Renal pelvis (tissue), 12 donors: ENCODE data around the gene SCD. TPM values are rescaled to one million over a fixed set of nuclear protein-coding genes. Genes with fewer than 3 reads are reported as not detected.
A peak's percentile ranks its signal among the peaks of the same experiment; 100 is the strongest.
"Not testable (repeated sequence)": the region's sequence is repeated elsewhere in the genome, so short reads cannot be mapped to it uniquely, and the experiment has no call there.

ENCODE experiments used
- DNase-seq: peaks from one replicate; pipeline ENCODE4 v3.0.0-alpha.2; 2013
- long read RNA-seq, 16 experiments: transcript quantifications; one replicate each; lab custom pipeline, GENCODE V29; 2026
- polyA plus RNA-seq, 3 donors: library from polyadenylated mRNA; unstranded; fragments of 120-200 nt; gene quantifications; one replicate each; pipeline ENCODE4 v1.2.1, GENCODE V29; 2013; ENCODE audit not compliant: insufficient read length in 3 of 3

SCD gene
- polyA plus RNA-seq = 10 to 100 TPM; 42.6 to 51.5 (median 45.8) TPM
- long read RNA-seq, donor 1, full-length matches to known transcripts = 4 of 4 reads
- long read RNA-seq, donor 1, partial matches to known transcripts = 0 of 4 reads
- long read RNA-seq, donor 1, other reads (novel, unspliced or antisense) = 0 of 4 reads
- long read RNA-seq, donor 2, full-length matches to known transcripts = 3 of 3 reads
- long read RNA-seq, donor 2, partial matches to known transcripts = 0 of 3 reads
- long read RNA-seq, donor 2, other reads (novel, unspliced or antisense) = 0 of 3 reads
- long read RNA-seq, donor 3, full-length matches to known transcripts = 6 of 6 reads
- long read RNA-seq, donor 3, partial matches to known transcripts = 0 of 6 reads
- long read RNA-seq, donor 3, other reads (novel, unspliced or antisense) = 0 of 6 reads
- long read RNA-seq, donor 4, full-length matches to known transcripts = 4 of 4 reads
- long read RNA-seq, donor 4, partial matches to known transcripts = 0 of 4 reads
- long read RNA-seq, donor 4, other reads (novel, unspliced or antisense) = 0 of 4 reads
- long read RNA-seq, donor 5, full-length matches to known transcripts = 3 of 3 reads
- long read RNA-seq, donor 5, partial matches to known transcripts = 0 of 3 reads
- long read RNA-seq, donor 5, other reads (novel, unspliced or antisense) = 0 of 3 reads
- long read RNA-seq, donor 6, full-length matches to known transcripts = 4 of 4 reads
- long read RNA-seq, donor 6, partial matches to known transcripts = 0 of 4 reads
- long read RNA-seq, donor 6, other reads (novel, unspliced or antisense) = 0 of 4 reads
- long read RNA-seq, donor 7, full-length matches to known transcripts = 5 of 11 reads
- long read RNA-seq, donor 7, partial matches to known transcripts = 6 of 11 reads
- long read RNA-seq, donor 7, other reads (novel, unspliced or antisense) = 0 of 11 reads
- long read RNA-seq, donor 8, full-length matches to known transcripts = 11 of 11 reads
- long read RNA-seq, donor 8, partial matches to known transcripts = 0 of 11 reads
- long read RNA-seq, donor 8, other reads (novel, unspliced or antisense) = 0 of 11 reads
- long read RNA-seq, donor 9, full-length matches to known transcripts = 8 of 13 reads
- long read RNA-seq, donor 9, partial matches to known transcripts = 5 of 13 reads
- long read RNA-seq, donor 9, other reads (novel, unspliced or antisense) = 0 of 13 reads
- long read RNA-seq, donor 10, full-length matches to known transcripts = 5 of 5 reads
- long read RNA-seq, donor 10, partial matches to known transcripts = 0 of 5 reads
- long read RNA-seq, donor 10, other reads (novel, unspliced or antisense) = 0 of 5 reads
- long read RNA-seq, donor 11, full-length matches to known transcripts = 4 of 4 reads
- long read RNA-seq, donor 11, partial matches to known transcripts = 0 of 4 reads
- long read RNA-seq, donor 11, other reads (novel, unspliced or antisense) = 0 of 4 reads
- long read RNA-seq, donor 12, full-length matches to known transcripts = 8 of 82 reads
- long read RNA-seq, donor 12, partial matches to known transcripts = 74 of 82 reads
- long read RNA-seq, donor 12, other reads (novel, unspliced or antisense) = 0 of 82 reads
- long read RNA-seq, donor 13, full-length matches to known transcripts = 1 of 1 reads
- long read RNA-seq, donor 13, partial matches to known transcripts = 0 of 1 reads
- long read RNA-seq, donor 13, other reads (novel, unspliced or antisense) = 0 of 1 reads
- long read RNA-seq, donor 14 = 0 reads
- long read RNA-seq, donor 15, full-length matches to known transcripts = 2 of 2 reads
- long read RNA-seq, donor 15, partial matches to known transcripts = 0 of 2 reads
- long read RNA-seq, donor 15, other reads (novel, unspliced or antisense) = 0 of 2 reads
- long read RNA-seq, donor 16, full-length matches to known transcripts = 13 of 13 reads
- long read RNA-seq, donor 16, partial matches to known transcripts = 0 of 13 reads
- long read RNA-seq, donor 16, other reads (novel, unspliced or antisense) = 0 of 13 reads

DNA sequence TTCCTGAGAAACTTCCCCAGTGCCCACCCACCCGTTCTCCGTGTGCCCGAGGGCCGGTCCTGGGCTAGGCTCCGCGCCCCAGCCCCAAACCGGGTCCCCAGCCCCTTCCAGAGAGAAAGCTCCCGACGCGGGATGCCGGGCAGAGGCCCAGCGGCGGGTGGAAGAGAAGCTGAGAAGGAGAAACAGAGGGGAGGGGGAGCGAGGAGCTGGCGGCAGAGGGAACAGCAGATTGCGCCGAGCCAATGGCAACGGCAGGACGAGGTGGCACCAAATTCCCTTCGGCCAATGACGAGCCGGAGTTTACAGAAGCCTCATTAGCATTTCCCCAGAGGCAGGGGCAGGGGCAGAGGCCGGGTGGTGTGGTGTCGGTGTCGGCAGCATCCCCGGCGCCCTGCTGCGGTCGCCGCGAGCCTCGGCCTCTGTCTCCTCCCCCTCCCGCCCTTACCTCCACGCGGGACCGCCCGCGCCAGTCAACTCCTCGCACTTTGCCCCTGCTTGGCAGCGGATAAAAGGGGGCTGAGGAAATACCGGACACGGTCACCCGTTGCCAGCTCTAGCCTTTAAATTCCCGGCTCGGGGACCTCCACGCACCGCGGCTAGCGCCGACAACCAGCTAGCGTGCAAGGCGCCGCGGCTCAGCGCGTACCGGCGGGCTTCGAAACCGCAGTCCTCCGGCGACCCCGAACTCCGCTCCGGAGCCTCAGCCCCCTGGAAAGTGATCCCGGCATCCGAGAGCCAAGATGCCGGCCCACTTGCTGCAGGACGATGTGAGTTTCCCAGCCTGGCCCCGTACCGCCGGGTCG is at the start of gene SCD:
SCD (plus strand) TSS at position 469 of the 803 bp plus-strand sequence; CDS start at position 741, 272 bp downstream.
- DNase-seq = peak; percentile 88

DNA sequence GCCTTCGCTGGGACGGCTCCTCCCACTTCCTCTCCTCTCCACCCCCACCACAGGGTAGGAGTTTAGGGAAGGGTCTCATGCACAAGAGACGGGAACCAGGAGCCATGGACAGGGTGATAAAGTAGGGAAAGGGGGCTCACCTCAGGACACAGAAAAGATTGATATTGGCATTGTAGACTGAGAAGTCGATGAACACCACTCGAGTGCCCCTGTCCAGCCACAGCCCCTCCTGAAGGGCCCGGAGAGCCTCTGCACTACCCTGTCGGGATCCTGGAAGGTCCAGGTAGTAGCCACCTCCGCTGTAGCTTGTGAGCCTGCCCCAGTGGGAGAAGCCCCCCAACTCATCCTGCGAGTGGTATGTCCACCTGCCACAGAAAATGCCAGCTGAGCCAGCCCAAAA is 49.8 kb upstream of the SCD start:
- no peak for DNase-seq

DNA sequence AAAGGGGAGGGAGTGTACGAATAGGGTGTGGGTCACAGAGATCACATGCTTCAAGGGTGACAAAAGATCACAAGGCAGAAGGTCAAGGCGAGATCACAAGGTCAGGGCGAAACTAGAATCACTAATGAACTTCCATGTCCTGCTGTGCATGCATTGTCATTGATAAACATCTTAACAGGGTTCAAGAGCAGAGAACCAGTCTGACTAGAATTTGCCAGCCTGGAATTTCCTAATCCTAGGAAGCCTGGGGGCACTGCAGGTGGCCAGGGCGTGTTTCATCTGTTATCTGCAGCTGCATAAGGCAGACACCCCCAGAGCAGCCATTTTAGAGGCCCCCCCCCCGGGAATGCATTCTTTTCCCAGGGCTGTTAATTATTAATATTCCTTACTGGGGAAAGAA is 45.9 kb upstream of the SCD start:
- not testable (repeated sequence) for DNase-seq

DNA sequence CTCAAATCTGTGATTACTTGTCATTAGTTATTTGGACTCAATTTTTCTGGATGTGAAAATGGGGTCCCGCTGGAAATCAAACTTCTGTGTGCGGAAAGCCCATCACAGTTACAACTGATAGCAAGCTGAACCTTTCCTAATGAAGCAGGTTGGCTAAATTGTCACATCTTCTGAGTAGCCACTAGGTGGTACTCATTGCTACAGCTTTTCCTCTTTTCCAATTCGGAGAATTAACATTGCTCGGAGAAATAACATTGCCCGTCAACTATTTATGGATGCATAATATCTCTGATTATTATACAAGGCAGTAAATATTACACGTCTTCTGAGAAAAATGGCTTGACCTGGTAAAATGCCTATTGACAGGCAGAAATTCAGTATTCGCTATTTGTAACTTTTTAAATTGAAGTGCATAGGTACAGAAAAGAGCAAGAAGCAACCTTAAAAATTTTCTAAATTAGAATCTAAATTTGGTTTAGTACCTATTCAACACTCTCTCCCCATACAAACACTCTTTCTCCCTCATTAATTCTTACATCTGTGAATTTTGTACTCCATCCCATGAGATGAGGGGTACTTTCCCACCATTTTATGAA is 43.2 kb upstream of the SCD start:
- no peak for DNase-seq

DNA sequence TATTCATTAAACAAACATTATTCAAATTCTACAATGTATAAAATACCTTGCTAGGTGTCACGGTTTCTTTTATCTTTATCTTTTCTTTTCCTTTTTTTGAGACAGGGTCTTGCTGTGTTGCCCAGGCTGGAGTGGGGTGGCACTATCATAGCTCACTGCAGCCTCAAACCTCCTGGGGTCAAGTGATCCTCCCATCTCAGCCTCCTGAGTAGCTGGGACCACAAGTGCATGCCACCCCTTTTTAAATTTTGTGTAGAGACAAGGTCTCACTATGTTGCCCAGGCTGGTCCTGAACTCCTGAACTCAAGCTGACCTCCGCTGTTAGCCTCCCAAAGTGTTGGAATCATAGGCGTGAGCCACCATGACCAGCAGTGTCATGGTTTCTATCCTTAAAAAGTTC is 42.6 kb upstream of the SCD start:
- no peak for DNase-seq

DNA sequence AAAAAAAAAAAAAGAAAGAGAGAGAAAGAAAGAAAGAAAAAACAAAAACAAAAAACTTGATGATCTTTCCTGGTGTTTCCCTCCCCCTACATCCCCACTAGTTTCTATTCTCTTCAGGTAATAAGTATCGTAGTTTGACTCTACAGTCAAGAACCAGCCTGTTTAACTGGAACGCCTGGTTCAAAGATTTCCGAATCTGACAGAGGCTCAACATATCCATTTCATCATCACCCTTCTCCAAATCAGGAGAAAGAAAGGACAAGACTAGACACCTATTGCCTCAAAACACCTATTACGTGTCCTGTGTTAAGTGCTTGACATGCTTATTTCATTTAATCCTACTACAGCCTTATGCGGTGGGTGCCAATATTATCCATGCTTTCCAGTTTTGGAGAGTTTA is 40.2 kb upstream of the SCD start:
- DNase-seq = no peak

DNA sequence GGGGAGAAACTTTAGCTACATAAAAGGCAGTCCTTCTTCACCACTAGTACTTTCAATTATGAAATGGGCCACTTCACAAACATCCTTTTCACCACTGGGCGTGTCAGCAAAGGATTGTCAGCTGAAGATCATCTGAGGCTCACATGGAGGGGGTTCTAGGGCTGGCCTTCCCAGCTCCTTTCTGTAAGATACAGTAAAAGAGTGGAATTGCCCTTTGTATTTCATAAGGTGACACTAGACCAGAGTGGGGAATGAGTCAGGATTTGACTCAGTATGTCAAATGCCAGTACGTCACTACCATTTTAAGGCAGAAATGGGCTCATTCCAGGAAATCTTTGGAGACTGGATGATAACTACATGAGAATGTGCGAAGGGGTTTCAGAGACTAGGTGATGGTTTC is 39.3 kb upstream of the SCD start:
- no peak for DNase-seq

DNA sequence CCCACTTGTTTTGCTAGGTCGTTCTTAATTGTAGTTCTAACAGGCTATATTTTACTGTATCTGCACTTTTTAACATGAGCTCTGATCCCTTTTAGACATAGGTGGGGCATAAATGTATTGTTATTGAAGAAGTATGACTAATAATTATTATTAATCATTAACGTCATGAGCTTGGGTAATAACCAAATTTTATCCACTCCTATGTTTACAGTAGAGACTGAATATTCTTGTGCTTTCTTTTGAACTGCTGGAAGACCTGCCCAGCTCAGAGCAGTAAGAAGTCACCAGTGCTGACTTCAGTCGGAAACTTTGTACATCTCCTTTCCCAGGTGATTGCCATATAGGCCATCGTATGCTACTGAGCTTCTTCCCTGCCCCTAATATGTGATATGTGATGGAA is 35.7 kb upstream of the SCD start:
- DNase-seq = no peak

DNA sequence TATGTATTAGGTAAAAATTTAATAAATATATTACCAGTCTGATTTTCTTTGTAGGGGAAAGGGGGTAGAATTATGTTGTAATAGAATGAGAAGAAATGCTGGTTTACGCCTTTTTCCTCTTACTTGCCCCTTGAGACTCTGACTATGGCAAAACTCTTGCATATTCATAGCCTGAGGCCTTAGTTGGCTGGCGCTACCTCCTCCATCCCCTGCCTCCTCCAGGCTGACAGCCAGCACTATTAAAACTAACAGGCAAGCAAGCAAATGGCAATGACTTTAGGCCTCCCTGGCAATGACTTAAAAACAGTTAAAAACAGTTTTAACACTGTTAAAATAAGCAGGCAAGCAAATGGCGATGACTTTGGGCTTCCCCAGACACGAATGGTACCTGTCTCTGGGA is 31.4 kb upstream of the SCD start:
- DNase-seq = no peak

DNA sequence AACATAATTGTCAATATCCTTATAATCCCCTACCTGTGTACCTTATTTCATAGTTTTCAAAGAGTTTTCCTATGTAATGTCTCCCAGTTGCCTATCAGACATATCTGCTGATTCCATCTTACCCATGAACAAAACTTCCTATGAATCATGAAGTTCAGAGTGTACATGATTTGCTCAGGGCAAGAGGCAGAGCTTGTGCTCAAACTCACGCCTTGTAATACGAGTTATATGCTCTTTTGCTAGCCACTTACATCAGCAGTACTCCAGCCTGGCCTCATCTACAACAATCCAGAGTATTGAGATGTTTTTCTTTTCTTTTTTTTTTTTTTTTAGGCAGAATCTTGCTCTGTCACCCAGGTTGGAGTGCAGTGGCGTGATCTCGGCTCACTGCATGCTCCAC is 28.8 kb upstream of the SCD start:
- DNase-seq = no peak

DNA sequence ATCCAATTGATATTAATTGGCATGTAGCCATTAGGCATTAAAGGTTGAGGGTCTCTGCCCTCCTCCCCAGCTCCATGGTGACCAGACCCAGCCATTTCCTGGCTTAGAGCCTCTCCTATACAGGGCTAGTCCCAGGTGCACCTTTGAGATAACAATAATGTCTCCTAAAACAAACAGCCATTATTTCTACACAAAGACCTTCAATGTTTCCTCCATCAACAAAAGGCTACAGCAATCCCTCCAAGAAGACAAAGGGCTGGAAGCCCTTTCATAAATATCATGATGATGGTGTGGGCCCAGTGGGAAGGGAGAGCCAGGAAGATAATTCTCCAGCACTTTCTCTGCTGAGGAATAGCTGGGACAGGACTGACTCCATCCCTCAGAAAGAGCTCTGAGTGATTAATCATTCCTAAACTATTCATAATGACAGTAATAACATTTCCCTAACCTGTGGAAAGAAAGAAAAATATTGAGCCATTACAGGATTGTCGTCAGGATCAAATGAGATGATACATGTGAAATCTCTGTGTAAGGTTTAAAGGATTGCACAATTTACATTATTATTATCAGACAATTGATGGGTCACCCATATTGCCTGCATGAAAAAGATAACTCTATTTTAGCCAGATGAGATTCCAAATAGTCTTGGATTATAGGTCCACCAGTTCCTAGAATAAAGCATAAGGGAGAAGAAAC is 27.2 kb upstream of the SCD start:
- DNase-seq = no peak

DNA sequence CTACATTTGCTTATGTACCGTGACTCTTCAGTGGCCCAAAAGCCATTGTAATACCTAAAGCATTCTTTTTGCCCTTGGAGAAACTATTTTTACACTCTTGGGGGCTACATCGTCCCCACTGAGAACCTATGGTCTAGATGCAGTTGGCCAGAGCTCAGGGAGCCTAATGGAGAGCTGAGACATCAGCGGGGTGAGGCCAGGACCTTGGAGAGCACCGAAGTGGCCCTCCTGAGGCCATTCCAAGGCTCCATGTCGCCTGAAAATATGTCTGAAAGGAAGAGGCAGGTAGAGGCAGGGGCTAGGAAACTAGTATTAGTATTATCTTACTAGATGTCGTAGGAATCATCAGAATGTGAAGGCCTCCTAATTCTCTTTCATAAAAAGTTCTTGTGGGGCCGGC is 21.9 kb upstream of the SCD start:
- DNase-seq = no peak

DNA sequence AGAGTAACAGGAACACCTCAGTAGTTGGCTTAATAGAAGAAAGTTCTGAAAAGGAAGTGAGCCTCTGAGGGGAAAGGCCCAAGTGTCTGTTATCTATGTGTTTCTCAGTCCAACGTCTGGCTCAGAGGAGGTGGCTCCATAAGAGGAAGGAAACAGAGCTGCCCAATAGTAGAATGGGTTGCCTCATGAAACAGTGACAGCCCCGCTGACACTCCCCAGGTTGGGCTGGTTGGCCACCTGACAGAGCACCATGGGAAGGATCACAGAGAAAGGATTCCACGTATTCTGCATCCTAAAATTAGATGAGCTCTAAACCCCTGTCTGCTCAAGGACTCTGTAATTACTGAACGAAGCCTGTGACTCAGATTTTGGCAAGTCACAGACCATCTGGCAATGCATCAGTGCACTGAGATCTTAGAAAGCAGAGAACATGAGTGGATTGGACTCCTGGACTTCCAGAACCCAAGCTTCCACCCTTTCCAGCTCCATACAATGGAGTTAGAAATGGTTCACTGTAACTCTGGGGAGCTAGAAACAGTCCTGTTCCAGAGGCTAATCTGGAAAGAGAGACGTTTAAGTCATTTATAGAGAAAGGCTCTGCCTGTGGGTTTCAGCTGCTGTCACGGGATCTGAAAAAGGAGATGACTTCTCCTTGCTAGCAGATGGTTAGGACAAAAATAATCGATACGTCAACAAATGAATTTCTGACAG is 19.9 kb upstream of the SCD start:
- no peak for DNase-seq

DNA sequence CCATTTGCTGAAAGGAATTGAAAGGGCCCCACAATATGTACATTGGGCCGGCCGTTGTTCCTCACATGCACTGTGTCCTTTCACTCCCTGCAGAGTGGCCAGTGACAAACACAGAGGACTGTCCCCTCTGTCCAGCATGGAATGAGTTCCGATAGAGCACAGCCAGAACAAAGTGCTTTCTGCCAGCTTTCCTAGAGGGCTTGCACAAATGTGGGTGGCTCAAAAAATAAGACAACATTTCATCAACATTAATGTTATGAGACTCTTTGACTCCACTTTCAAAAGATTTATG is 19.4 kb upstream of the SCD start:
- no peak for DNase-seq

DNA sequence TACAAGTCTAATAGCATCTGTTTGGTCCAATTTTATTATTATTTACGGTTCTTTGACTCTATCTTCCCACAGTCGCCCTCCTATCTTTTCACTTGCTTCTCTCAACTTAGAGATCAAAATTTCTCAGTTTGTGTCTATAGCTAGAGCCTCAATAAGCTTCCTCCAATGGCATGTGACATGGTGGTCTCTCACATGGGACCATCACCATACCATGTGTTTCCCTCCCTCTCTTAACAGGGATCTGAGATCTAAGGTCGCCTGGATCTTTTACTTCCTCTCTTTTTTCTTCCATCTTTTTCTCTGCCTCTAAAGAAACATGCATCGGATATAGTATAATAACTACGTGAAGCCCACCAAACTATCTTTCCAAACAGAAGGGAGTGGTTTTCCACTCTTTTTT is 18.8 kb upstream of the SCD start:
- DNase-seq = no peak

DNA sequence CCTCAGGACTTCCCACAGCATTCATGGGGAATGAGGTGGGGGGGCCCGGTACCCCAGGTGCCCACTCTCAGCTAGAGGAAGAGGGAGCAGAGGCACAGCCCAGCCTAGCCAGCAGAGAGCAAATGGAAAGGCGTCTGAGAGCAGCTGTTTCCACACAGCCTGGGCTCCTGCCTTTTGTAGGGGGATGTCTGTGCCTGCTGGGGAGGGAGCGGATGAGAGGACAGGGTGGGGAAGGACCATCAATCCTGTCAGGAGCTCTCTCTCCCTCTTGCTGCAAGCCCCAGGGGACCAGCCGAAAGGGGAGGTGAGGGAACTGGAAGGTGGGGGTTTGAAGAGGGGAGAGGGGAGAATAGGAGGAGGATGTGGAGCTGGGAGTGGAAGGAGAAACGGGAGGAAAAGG is 17.0 kb upstream of the SCD start, which contains the start of gene PKD2L1:
PKD2L1 (minus strand) TSS at position 150 of the 400 bp plus-strand sequence; CDS start at position 25, 125 bp downstream.
- no peak for DNase-seq

DNA sequence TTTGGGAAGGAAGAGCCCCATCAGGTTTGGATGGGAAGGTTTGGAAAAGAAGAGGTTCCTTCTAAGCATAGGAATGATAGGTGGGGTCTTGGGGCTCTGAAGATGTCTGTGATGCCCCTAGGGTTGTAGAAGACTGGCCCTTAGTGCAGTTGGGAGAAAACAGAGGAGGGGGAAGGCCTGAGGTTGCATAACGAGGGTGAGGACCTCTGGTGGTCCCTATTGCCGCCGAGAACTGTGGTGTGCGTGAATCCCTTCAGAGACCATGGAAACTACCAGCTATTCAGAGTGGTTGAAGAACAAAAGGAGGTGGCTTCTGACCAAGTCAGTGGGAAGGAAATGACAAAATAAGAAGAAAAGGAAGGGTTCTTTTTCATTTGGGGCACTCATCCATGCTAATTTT is 13.9 kb upstream of the SCD start:
- DNase-seq = no peak
